GM18498 (cell line): ENCODE data around the gene PCDH9.

Experiments
- ATAC-seq: cut with Tn5 transposase; IDR thresholded peaks from one replicate; pipeline ENCODE4 v1.9.1; 2021; ENCODE audit warnings: mild to moderate bottlenecking, moderate library complexity; ENCODE audit not compliant: unreplicated experiment

The PCDH9 gene

DNA sequence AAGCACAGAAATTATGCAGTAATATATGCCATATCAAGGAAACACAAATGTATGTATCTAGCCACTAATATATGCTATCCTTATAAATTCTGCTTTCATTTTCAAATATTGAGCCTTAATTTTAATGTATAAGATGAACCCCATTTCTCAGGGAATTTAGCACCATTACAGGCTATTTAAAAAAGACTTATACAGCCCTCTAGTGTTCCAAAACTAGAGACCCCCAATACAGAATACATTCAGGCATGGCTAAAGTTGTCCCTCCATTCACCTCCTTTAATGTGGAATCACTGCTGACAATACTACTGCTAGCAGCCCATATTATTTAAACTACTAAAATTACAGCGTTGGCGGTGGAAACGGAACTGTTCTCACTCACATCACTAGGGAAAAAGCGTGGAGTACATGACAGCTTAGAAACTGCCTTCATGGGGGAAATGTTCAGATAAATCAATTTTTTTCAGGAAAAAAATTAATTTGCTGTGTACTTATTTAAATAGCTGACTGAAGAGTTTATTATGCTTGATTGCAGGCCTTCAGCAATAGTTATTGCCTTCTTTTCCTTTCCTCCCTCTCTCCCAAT, 541.0 kb downstream of the PCDH9 start:
- ATAC-seq, result no peak

- ATAC-seq, result no peak
These were observed 548.7 kb downstream of the PCDH9 start for GRCh38 chr13:66681403-66681802.

DNA sequence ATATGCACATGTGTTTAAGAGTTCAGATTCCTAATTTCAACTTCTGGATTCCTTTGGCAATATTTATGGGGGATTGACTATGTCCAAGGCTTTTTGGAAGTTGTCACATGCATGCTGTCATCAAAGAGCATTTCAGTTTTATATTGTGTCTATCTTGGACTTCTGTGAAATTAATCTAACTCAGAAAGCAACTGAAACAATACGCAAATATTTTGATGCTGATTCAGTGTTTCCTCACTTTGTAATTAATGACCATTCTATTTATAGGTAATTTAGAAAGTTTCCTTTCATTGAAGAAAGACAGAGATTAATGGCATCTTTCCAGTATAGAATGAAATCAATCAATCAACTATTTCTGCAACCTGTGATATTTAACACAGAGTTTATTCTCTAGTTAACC, 550.1 kb downstream of the PCDH9 start:
- ATAC-seq, result no peak

DNA sequence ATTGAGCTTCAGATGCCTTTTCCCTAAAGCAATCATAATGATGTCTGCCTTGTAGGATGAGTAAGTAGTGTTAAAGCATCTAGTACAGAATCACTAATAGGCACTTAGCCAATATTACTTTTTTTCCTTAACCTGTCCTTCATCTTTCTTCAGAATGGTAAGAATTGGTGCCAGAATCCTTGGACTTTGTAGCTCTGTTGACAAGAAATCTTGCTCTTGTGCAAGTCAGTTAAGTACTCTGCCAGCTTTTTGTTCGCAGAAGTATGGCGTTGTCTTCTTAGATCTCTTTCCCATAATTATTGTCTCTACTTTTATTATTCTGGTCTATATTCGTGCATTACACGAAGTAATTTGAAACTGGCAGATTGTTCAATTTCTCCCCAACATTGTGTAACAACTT, 554.5 kb downstream of the PCDH9 start:
- ATAC-seq, result no peak

- no peak for ATAC-seq
These were observed 556.7 kb downstream of the PCDH9 start for GRCh38 chr13:66673401-66673800.

GRCh38 chr13:66665991-66666390, 564.1 kb downstream of the PCDH9 start:
- ATAC-seq, result no peak

- no peak for ATAC-seq
These were observed 566.4 kb downstream of the PCDH9 start for GRCh38 chr13:66663711-66664110.

DNA sequence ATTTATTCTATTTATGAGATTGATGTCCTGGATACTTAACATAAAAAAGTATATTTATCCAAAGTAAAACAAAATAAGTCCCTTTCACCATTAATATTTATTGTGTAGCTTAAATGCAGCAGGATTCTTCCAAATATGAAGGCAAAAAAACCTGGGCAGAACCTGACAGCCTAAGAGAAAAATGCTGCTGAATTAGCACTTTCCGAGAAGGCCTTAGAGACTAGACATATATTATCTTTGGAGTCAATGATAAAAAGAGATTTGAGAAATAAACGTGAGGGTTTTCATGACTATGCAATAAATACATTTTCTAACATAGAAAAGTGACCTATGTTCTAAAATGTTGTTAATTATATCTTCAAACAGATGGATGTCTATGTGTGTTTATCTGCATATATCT, 566.9 kb downstream of the PCDH9 start:
- ATAC-seq, result no peak

DNA sequence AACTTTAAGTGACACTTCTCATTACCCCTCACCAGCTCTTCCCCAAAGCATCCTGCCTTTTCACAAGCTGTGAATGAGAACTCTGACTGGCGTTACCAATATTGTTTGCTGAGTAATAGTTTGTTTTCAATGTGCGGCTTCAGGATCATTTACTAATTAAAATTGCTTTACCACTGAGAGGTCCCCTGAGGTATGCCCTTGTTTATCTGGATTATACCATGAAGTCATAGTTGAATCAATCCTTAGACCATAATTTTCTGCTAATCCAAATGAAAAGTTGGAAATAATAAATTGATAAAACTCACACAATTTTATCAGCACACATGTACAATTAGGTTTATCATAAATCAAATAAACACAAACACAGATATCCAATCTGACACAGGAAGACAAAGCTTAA, 568.8 kb downstream of the PCDH9 start:
- ATAC-seq, result no peak

DNA sequence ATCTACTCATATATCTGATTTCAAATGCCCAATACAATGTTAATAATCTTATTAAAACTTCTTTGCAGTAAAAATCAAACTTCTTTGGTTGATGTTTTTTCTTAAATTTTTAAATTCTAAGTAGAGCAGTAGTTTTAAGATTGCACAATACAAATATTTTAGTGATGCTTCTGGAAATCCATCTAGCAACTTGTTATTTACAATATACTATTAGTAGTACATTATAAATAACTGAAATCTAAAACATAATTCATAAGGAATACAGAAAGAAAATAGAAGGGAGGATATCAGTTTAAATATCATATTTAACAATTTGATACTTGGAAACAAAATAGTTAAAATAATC, 569.7 kb downstream of the PCDH9 start:
- no peak for ATAC-seq

DNA sequence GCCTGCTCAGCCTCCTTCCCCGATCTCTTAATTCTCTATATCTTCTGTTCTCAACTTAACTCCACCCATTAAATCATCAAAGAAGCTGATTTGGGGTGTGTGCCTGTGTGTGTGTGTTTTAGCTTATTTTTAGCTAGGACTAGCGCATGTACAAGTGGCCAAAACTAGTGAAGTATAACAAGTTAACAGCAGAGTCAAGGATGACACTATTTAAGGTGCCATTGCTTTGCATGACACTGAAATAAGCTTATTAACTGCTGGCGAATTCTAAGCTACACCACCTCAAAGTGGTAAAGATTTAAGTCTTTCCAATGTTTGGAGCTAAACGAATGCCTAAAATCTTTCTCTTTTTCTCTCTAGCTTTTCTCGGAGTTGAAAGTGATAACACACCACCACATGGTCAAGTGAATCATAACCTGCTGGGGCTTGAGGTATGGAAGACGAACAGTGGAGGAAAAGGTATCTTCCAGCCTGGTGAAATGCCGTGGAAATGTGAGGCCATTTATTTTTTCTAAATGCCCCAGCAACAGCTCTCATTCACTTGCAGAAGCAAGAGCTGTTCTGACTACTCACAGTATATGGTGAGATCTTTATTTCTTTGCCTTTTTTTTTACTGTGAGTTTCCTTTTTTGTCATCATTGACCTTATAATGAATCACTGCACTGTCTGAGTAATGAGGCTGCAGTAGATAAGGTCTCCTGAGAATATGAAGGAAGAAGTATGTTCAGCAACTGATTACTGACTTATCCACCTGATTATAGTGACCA, 570.3 kb downstream of the PCDH9 start:
- ATAC-seq, result peak; percentile 61

DNA sequence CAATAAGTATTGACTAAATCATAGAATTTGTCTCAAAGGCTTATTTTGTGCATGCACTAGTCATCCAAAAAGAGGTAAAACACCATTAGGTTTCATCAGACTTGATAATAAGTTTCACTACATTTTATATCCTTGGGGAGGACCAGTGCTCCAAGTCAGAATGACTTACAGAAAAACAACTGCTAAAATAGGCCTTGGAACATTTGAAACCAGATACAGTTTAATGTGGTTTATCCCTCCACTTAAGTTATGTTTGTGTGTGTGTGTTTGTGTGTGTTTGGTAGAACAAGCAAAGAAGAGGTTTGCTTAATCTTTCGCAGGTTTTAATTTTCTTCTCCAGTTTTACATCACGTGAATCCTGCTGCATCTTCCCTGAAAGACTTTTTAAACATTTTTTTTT, 570.9 kb downstream of the PCDH9 start:
- ATAC-seq, result no peak

DNA sequence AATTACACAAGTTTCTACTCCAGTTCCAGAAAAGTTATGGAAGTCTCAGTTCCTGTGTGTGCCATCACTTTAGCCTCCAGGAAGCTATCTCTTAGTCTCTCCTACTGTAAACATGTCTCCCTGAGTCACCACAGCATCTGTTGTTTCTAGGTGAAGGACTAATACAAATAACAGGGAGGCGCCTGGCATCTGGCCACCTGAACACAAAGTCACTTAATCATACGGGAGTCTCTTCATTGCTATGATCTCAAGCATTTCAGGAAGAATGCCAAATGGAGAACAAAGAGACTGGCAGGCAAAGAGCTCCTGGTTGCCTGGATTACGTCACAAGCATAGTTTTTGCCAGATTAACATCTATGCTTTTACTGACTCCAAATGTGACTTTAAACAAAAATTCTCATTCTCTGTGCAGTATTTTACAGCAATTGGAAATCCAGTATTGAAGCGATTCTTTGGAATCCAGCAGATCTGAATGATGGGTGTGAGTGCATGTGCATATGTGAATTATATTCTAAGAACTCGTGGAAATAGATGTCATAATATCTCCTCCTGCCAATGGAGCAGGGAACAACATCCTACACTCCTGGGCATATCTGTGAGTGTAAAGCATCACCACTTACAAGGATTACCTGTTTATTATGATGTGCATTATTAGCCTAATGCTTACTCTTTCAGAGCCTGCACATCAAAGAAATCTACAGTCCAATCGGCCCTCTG, 572.8 kb downstream of the PCDH9 start:
- no peak for ATAC-seq

- ATAC-seq, result no peak
These were observed 574.2 kb downstream of the PCDH9 start for GRCh38 chr13:66655847-66656454.

- ATAC-seq, result no peak
These were observed 585.2 kb downstream of the PCDH9 start for GRCh38 chr13:66644855-66645460.

GRCh38 chr13:66640231-66640630, 589.9 kb downstream of the PCDH9 start:
- peak; percentile 51 for ATAC-seq

DNA sequence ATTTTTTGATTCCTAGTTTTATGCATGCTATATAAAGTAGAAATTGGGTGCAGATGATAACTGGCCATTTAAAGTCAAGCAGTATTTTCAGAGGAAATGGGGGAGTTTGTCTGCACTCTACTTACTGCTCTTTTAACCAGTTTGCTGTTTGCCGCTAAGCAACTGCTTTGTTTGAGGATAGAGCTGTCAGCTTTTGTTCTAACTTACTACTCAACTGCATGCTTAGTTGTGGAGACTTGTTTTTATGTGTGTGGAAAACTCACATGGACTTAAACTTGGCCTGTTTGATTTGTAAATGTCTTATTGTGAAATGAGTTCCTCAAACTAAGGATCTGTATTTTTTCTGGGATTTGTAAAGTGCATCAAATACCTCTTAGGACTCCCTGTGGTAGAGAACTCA, 591.1 kb downstream of the PCDH9 start:
- no peak for ATAC-seq

DNA sequence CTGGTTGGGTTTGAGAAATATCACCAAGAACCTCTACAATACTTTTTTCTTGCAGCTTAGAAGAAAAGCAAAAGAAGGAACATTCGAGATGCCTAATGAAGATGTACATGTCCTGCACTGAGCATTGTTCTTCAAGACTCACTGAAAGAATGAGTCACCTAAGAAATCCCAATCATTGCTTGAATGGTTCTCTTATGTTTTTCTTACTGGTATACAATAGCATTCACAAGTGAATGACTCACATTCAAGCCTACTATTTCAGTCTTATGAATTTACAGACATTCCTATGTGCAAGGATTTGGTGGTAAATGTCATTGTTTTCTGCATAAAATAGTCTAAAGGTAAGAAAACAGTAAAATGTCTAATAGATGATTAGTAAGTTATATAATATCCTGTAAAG, 594.6 kb downstream of the PCDH9 start:
- ATAC-seq, result no peak

- ATAC-seq, result no peak
These were observed 595.8 kb downstream of the PCDH9 start for GRCh38 chr13:66634384-66634783.

DNA sequence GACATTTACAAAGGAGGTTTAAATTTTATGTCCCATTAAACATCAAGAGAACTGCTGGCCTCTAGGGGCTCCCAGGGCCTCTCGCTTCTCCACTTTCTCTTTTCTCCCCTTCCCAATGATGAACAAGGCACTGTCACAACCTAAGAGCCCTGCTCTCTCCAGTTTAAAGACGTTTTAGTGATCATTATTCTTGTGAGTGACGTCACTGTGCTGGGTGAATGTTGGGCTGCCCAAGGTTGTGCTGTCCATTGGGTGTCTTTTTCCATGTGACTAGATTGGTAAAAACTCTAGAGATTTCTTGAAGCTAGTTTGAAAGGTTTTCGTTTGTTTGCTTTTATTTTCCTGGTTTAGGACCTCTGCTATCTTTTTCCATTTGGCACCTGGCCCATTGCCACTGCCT, 602.6 kb downstream of the PCDH9 start:
- no peak for ATAC-seq

GRCh38 chr13:66624302-66624701, 605.8 kb downstream of the PCDH9 start:
- ATAC-seq, result no peak
